Measurements from ENCODE around the gene ADAMTS18.

- no peak for TF ChIP-seq CTCF (conservative IDR thresholded peaks at IDR 0.05)
- TF ChIP-seq EZH2 (IDR thresholded peaks at IDR 0.05; ENCODE audit: low read depth) = no peak
Measured at GRCh38 chr16:77322757-77323156, 112.1 kb downstream of the ADAMTS18 start.
